K562 (cell line): ENCODE results near the gene AFF3. TPM values are rescaled to one million over a fixed set of nuclear protein-coding genes. Genes with fewer than 3 reads are reported as not detected.

Experiments
- SIN3B ChIP-seq: fragments of 450-650 bp; IDR thresholded peaks from 2 replicates; pipeline ENCODE4 v1.6.1; 2017; ENCODE audit warnings: low read depth, mild to moderate bottlenecking, moderate library complexity
- ZNF586 ChIP-seq: fragments of 450-650 bp; formaldehyde crosslinking; conservative IDR thresholded peaks from 2 replicates; pipeline ENCODE4 v1.4.0; 2020; ENCODE audit warnings: mild to moderate bottlenecking, moderate library complexity
- polyA plus RNA-seq, 8 experiments: library from polyadenylated mRNA; depleted of rRNA in 4 of 8; stranded (reverse) in 5 of 8; unstranded in 3 of 8; fragments of >200 nt; fragmentation: Nextera tagmentation in 2 of 8; fragmentation: Illumina TruSeq in 1 of 8; extraction: Ambion mirVana in 2 of 8; extraction: Trizol in 1 of 8; gene quantifications; 2 replicates each; pipeline versions ENCODE4 v1.2.1 to v1.2.3, GENCODE V29; 2011 to 2014; ENCODE audit warnings: inconsistent platforms in 1 of 8, missing spikeins in 1 of 8
- total RNA-seq, 7 experiments: library from RNA; depleted of rRNA in 6 of 7; stranded (reverse); fragments of >200 nt in 6 of 7; fragmentation: Illumina TruSeq in 2 of 7; extraction: Trizol in 2 of 7; gene quantifications; 2 replicates each; pipeline versions ENCODE4 v1.2.1 to v1.2.3, GENCODE V29; 2011 to 2021; ENCODE audit warnings: low replicate concordance in 1 of 7
- TF ChIP-seq, protein P1 (sequence below): fragments of 200-600 bp; sonication (generic); IDR thresholded peaks from one replicate; pipeline ENCODE4 v1.6.1; 2012; ENCODE audit warnings: mild to moderate bottlenecking, low read depth, low read length, inconsistent platforms

Gene AFF3
- total and polyA plus RNA-seq, 9 of the 15 experiments (the other 6 are each of a cell fraction or from before 2014, with no cell fraction given): 0.02 to 0.11 TPM; not detected in 7

DNA sequence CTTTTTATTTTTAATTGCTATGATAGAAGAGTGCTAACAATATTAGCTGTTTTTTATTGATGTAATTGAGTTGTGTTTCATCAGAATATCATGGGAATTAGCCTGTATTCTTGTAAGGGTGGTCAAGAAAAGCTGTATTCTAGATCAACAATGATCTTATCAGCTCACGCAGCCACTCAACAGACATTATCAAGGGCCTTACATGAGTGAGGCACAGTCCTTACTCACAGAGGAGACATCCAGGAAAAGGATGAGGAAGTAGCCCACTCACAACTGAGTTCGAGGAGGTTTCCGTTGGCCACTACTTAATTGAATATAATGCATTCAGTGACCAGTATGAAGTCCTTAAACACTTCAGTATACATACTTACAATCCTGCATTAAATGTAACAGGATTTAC, 152.5 kb downstream of the AFF3 start (continued):
- TF ChIP-seq, protein P1, sequence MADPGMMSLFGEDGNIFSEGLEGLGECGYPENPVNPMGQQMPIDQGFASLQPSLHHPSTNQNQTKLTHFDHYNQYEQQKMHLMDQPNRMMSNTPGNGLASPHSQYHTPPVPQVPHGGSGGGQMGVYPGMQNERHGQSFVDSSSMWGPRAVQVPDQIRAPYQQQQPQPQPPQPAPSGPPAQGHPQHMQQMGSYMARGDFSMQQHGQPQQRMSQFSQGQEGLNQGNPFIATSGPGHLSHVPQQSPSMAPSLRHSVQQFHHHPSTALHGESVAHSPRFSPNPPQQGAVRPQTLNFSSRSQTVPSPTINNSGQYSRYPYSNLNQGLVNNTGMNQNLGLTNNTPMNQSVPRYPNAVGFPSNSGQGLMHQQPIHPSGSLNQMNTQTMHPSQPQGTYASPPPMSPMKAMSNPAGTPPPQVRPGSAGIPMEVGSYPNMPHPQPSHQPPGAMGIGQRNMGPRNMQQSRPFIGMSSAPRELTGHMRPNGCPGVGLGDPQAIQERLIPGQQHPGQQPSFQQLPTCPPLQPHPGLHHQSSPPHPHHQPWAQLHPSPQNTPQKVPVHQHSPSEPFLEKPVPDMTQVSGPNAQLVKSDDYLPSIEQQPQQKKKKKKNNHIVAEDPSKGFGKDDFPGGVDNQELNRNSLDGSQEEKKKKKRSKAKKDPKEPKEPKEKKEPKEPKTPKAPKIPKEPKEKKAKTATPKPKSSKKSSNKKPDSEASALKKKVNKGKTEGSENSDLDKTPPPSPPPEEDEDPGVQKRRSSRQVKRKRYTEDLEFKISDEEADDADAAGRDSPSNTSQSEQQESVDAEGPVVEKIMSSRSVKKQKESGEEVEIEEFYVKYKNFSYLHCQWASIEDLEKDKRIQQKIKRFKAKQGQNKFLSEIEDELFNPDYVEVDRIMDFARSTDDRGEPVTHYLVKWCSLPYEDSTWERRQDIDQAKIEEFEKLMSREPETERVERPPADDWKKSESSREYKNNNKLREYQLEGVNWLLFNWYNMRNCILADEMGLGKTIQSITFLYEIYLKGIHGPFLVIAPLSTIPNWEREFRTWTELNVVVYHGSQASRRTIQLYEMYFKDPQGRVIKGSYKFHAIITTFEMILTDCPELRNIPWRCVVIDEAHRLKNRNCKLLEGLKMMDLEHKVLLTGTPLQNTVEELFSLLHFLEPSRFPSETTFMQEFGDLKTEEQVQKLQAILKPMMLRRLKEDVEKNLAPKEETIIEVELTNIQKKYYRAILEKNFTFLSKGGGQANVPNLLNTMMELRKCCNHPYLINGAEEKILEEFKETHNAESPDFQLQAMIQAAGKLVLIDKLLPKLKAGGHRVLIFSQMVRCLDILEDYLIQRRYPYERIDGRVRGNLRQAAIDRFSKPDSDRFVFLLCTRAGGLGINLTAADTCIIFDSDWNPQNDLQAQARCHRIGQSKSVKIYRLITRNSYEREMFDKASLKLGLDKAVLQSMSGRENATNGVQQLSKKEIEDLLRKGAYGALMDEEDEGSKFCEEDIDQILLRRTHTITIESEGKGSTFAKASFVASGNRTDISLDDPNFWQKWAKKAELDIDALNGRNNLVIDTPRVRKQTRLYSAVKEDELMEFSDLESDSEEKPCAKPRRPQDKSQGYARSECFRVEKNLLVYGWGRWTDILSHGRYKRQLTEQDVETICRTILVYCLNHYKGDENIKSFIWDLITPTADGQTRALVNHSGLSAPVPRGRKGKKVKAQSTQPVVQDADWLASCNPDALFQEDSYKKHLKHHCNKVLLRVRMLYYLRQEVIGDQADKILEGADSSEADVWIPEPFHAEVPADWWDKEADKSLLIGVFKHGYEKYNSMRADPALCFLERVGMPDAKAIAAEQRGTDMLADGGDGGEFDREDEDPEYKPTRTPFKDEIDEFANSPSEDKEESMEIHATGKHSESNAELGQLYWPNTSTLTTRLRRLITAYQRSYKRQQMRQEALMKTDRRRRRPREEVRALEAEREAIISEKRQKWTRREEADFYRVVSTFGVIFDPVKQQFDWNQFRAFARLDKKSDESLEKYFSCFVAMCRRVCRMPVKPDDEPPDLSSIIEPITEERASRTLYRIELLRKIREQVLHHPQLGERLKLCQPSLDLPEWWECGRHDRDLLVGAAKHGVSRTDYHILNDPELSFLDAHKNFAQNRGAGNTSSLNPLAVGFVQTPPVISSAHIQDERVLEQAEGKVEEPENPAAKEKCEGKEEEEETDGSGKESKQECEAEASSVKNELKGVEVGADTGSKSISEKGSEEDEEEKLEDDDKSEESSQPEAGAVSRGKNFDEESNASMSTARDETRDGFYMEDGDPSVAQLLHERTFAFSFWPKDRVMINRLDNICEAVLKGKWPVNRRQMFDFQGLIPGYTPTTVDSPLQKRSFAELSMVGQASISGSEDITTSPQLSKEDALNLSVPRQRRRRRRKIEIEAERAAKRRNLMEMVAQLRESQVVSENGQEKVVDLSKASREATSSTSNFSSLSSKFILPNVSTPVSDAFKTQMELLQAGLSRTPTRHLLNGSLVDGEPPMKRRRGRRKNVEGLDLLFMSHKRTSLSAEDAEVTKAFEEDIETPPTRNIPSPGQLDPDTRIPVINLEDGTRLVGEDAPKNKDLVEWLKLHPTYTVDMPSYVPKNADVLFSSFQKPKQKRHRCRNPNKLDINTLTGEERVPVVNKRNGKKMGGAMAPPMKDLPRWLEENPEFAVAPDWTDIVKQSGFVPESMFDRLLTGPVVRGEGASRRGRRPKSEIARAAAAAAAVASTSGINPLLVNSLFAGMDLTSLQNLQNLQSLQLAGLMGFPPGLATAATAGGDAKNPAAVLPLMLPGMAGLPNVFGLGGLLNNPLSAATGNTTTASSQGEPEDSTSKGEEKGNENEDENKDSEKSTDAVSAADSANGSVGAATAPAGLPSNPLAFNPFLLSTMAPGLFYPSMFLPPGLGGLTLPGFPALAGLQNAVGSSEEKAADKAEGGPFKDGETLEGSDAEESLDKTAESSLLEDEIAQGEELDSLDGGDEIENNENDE: no peak
- TF ChIP-seq ZNF586 (CRISPR knock-in tag) (no peak), SIN3B (no peak)
